HCT116 (cell line): ENCODE measurements around the gene RHBDD2. TPM values are rescaled to one million over a fixed set of nuclear protein-coding genes. Genes with fewer than 3 reads are reported as not detected.
"Not testable (repeated sequence)": the region's sequence is repeated elsewhere in the genome, so short reads cannot be mapped to it uniquely, and the experiment has no call there.

Experiments used
- ATAC-seq: fragments of 200-7000 bp; cut with Tn5 transposase; 2 replicates; pipeline ENCODE4 v1.9.1; 2020; ENCODE audit warnings: mild to moderate bottlenecking, moderate library complexity
- BruUV-seq: library from RNA; stranded (reverse); fragments of 400-500 nt; replicated peaks from 2 replicates; lab custom pipeline; 2021; lab: Mats Ljungman, UMichigan
- CTCF ChIA-PET: fragments of 300-600 bp; sonication (Branson Sonifier 250); formaldehyde crosslinking; loops from one replicate; lab custom pipeline; 2021; ENCODE audit warnings: antibody characterized with exemption; lab: Charles Lee
- POLR2A ChIA-PET: fragments of 300-600, 350-600 bp; sonication (Branson Sonifier 250); formaldehyde crosslinking; loops from one replicate; lab custom pipeline; 2021; ENCODE audit warnings: antibody characterized with exemption; lab: Charles Lee
- RAD21 ChIA-PET, 2 experiments: fragments of 300-600 bp; sonication (Branson Sonifier 250); formaldehyde crosslinking; loops; one replicate each; lab custom pipeline; 2023; ENCODE audit warnings: low total read pairs in 2 of 2; ENCODE audit not compliant: uncharacterized antibody in 2 of 2, unreplicated experiment in 2 of 2, low non-redundant PET in 1 of 2; lab: Charles Lee
- DNase-seq: peaks from one replicate; pipeline ENCODE4 v3.0.0-alpha.2; 2010; ENCODE audit warnings: low read depth, low spot score
- H2AFZ ChIP-seq: fragments of 200-600 bp; shearing (Covaris generic), sonication (generic); 2 replicates; pipeline ENCODE4 v1.6.1; 2017; ENCODE audit warnings: low read depth, mixed run types, mixed read lengths, antibody characterized with exemption, low read length; ENCODE audit not compliant: poor library complexity, severe bottlenecking
- H3K27ac ChIP-seq: 2 replicates; pipeline ENCODE4 v1.5.1; 2012; ENCODE audit warnings: low read depth, low read length
- H3K27me3 ChIP-seq: fragments of 200-600 bp; sonication (generic); 2 replicates; pipeline ENCODE4 v1.6.1; 2016; ENCODE audit warnings: mixed run types, low read length, mixed read lengths; ENCODE audit not compliant: insufficient read depth
- H3K36me3 ChIP-seq, 2 experiments: fragments of 200-500 bp in 1 of 2; fragments of 200-600 bp in 1 of 2; sonication (Bioruptor generic) in 1 of 2; sonication (generic) in 1 of 2; 2 replicates each; pipeline versions ENCODE4 v1.5.1 to v1.6.1; 2014 to 2016; ENCODE audit warnings: low read length in 2 of 2, inconsistent platforms in 1 of 2, mixed read lengths in 1 of 2, mixed run types in 1 of 2; ENCODE audit not compliant: insufficient read depth in 2 of 2, control insufficient read depth in 1 of 2
- H3K4me1 ChIP-seq, 2 experiments: fragments of 200-600 bp in 1 of 2; sonication (generic) in 1 of 2; 2 replicates each; pipeline versions ENCODE4 v1.5.1 to v1.6.1; 2012 to 2017; ENCODE audit warnings: low read length in 2 of 2, inconsistent platforms in 1 of 2, mild to moderate bottlenecking in 1 of 2, mixed read lengths in 1 of 2, mixed run types in 1 of 2, moderate library complexity in 1 of 2; ENCODE audit not compliant: insufficient read depth in 2 of 2, control insufficient read depth in 1 of 2
- H3K4me2 ChIP-seq: fragments of 200-600 bp; sonication (generic); 2 replicates; pipeline ENCODE4 v1.6.1; 2017; ENCODE audit warnings: mixed run types, low read length, mixed read lengths
- H3K4me3 ChIP-seq, 2 experiments: fragments of 200-600 bp in 1 of 2; sonication (generic) in 1 of 2; replicated peaks in 1 of 2; 2 replicates each; pipeline ENCODE4 v1.5.1; 2011 to 2016; ENCODE audit warnings: low read length in 2 of 2, control low read depth in 1 of 2, low read depth in 1 of 2, mild to moderate bottlenecking in 1 of 2, mixed read lengths in 1 of 2, mixed run types in 1 of 2
- H3K79me2 ChIP-seq: fragments of 200-600 bp; sonication (generic); 2 replicates; pipeline ENCODE4 v1.6.1; 2017; ENCODE audit warnings: mild to moderate bottlenecking, mixed run types, low read length, moderate library complexity, mixed read lengths; ENCODE audit not compliant: insufficient read depth
- H3K9ac ChIP-seq: fragments of 200-600 bp; sonication (generic); 2 replicates; pipeline ENCODE4 v1.6.1; 2016; ENCODE audit warnings: low read length, mixed read lengths
- H3K9me2 ChIP-seq: fragments of 200-600 bp; sonication (generic), shearing (Covaris generic); 2 replicates; pipeline ENCODE4 v1.6.1; 2017; ENCODE audit warnings: mixed run types, mild to moderate bottlenecking, moderate library complexity; ENCODE audit not compliant: insufficient read depth
- H3K9me3 ChIP-seq, 2 experiments: fragments of 200-500 bp in 1 of 2; fragments of 200-600 bp in 1 of 2; sonication (Bioruptor generic) in 1 of 2; sonication (generic) in 1 of 2; 2 replicates each; pipeline ENCODE4 v1.6.1; 2014 to 2017; ENCODE audit warnings: low read length in 2 of 2, mixed read lengths in 2 of 2, inconsistent platforms in 1 of 2, low read depth in 1 of 2, mild to moderate bottlenecking in 1 of 2, mixed run types in 1 of 2, moderate library complexity in 1 of 2; ENCODE audit not compliant: control insufficient read depth in 1 of 2, insufficient read depth in 1 of 2
- H4K20me1 ChIP-seq: fragments of 200-600 bp; sonication (generic), shearing (Covaris generic); 2 replicates; pipeline ENCODE4 v1.6.1; 2017; ENCODE audit warnings: mixed run types, mild to moderate bottlenecking, moderate library complexity; ENCODE audit not compliant: insufficient read depth
- CEBPB ChIP-seq: IDR thresholded peaks from 2 replicates; pipeline ENCODE4 v1.6.1; 2012; ENCODE audit warnings: low read depth
- ELF1 ChIP-seq: IDR thresholded peaks from 2 replicates; pipeline ENCODE4 v1.6.1; 2012; ENCODE audit warnings: low read depth, borderline replicate concordance
- RAD21 ChIP-seq: IDR thresholded peaks from 2 replicates; pipeline ENCODE4 v1.6.1; 2012; ENCODE audit warnings: low read depth, mild to moderate bottlenecking
- ZNF274 ChIP-seq: fragments of 200-500 bp; sonication (Bioruptor generic); IDR thresholded peaks from 2 replicates; pipeline ENCODE4 v1.6.1; 2014; ENCODE audit warnings: mild to moderate bottlenecking, low read depth, low read length, inconsistent platforms
- intact Hi-C: fragments of 100-400 bp; cut with micrococcal nuclease; formaldehyde crosslinking; loops from 2 replicates; pipeline ENCODE4 v1.10.0; 2022
- total RNA-seq: library from RNA; stranded (reverse); gene quantifications from one replicate; pipeline ENCODE4 v1.2.1, GENCODE V29; 2021; ENCODE audit not compliant: unreplicated experiment

Gene RHBDD2
- total RNA-seq, 1 experiment from 2014 or later = 42.9 TPM

- Histone ChIP-seq H4K20me1 (no peaks in the 10 kb centered on the region), H3K9ac (no peak overlapping the region), H3K9me3 (no peaks in the 10 kb centered on the region), H3K9me2 (no peaks in the 10 kb centered on the region), H3K79me2 (no peaks in the 10 kb centered on the region), H2AFZ (no peak overlapping the region), H3K4me1 (peaks cover 0 to 3% of the 10 kb centered on the region in 2 experiments; a peak in 1 of 4 replicates), H3K36me3 (no peaks in the 10 kb centered on the region), H3K27ac (no peak overlapping the region), H3K4me2 (no peak overlapping the region), H3K4me3 (no peak overlapping the region), H3K27me3 (no peaks in the 10 kb centered on the region)
- intact Hi-C loops = no loop called here
- no peak for DNase-seq
- RAD21 ChIA-PET = no interaction called here
- BruUV-seq = no TSS peak
- POLR2A ChIA-PET = no interaction called here
- CTCF ChIA-PET = no interaction called here
- TF ChIP-seq ELF1 = no peak
- TF ChIP-seq RAD21 = no peak
- no peak for TF ChIP-seq ZNF274
- no peak for TF ChIP-seq CEBPB
- no peak for ATAC-seq
These were observed 17.2 kb upstream of the RHBDD2 start for GRCh38 chr7:75861636-75862035.

GRCh38 chr7:75864251-75864650 is 14.6 kb upstream of the RHBDD2 start:
- H2AFZ ChIP-seq, H3K9ac ChIP-seq, H3K27ac ChIP-seq, H3K4me1 ChIP-seq, H3K27me3 ChIP-seq, ATAC-seq, H3K4me2 ChIP-seq, intact Hi-C loops, H3K9me2 ChIP-seq, H3K79me2 ChIP-seq, H3K9me3 ChIP-seq, H3K36me3 ChIP-seq, H4K20me1 ChIP-seq, DNase-seq, H3K4me3 ChIP-seq, BruUV-seq: not testable (repeated sequence)
- ChIA-PET POLR2A (interaction anchor here (0.7 kb wide), 1 partner anchor 14 kb away, joined by 4 read pairs; the partner anchor contains the start of gene RHBDD2), CTCF (interaction anchor here (0.6 to 3.6 kb wide), 2 partner anchors 7 to 157 kb away, joined by 5 to 72 read pairs; no protein-coding TSS in a partner anchor), RAD21 (interaction anchor here in 1 of 2 experiments (0.9 kb wide), 1 partner anchor 59 kb away, joined by 3 read pairs; no protein-coding TSS in a partner anchor)
